Activated CD4-positive, alpha-beta memory T cell treated with anti-CD3 and anti-CD28 coated beads for 36 hours (primary cell): Measurements from ENCODE around the gene ZNF488. TPM values are rescaled to one million over a fixed set of nuclear protein-coding genes. Genes with fewer than 3 reads are reported as not detected.

Source experiments
- CTCF ChIA-PET: fragments of 350-600 bp; sonication (Branson Sonifier 250); formaldehyde crosslinking; loops from one replicate; lab custom pipeline; 2021; ENCODE audit warnings: antibody characterized with exemption, inconsistent platforms; lab: Charles Lee
- POLR2A ChIA-PET: fragments of 350-600 bp; sonication (Branson Sonifier 250); formaldehyde crosslinking; loops from one replicate; lab custom pipeline; 2021; ENCODE audit warnings: antibody characterized with exemption; lab: Charles Lee
- DNase-seq: peaks from one replicate; pipeline ENCODE4 v3.0.0-alpha.2; 2020
- H3K27ac Mint-ChIP-seq: one replicate; pipeline ENCODE4 v1.8.0; 2021; ENCODE audit warnings: mixed read lengths
- H3K27me3 Mint-ChIP-seq: one replicate; pipeline ENCODE4 v1.8.0; 2021; ENCODE audit warnings: mixed read lengths
- H3K36me3 Mint-ChIP-seq: one replicate; pipeline ENCODE4 v1.8.0; 2021; ENCODE audit warnings: mixed read lengths
- H3K4me1 Mint-ChIP-seq: one replicate; pipeline ENCODE4 v1.8.0; 2021; ENCODE audit warnings: low read depth, mixed read lengths
- H3K4me3 Mint-ChIP-seq: one replicate; pipeline ENCODE4 v1.8.0; 2021; ENCODE audit warnings: mild to moderate bottlenecking, mixed read lengths
- H3K9me3 Mint-ChIP-seq: one replicate; pipeline ENCODE4 v1.8.0; 2021; ENCODE audit warnings: mixed read lengths
- intact Hi-C: fragments of 100-400 bp; cut with micrococcal nuclease; formaldehyde crosslinking; loops from one replicate; pipeline ENCODE4 v1.15.1; 2023
- total RNA-seq, 2 experiments: library from RNA; stranded (reverse); gene quantifications; one replicate each; pipeline ENCODE4 v1.2.3, GENCODE V29; 2021

Gene ZNF488
- total RNA-seq, 2 experiments from 2014 or later: 0.27 to 0.38 TPM

- peaks cover 38% of the 10 kb centered on the region for H3K27me3 Mint-ChIP-seq
- no peaks in the 10 kb centered on the region for H3K36me3 Mint-ChIP-seq
- intact Hi-C loops: no loop called here
- no peak overlapping the region for H3K4me3 Mint-ChIP-seq
- ChIA-PET POLR2A (no interaction called here), CTCF (interaction anchor here (1.6 kb wide), 1 partner anchor 38 kb away, joined by 4 read pairs; no protein-coding TSS in a partner anchor)
- no peaks in the 10 kb centered on the region for H3K9me3 Mint-ChIP-seq
- no peak overlapping the region for H3K27ac Mint-ChIP-seq
- H3K4me1 Mint-ChIP-seq: peaks cover 10% of the 10 kb centered on the region
- DNase-seq: peak; percentile 4
Measured at GRCh38 chr10:47378606-47379444, 5.3 kb downstream of the ZNF488 start.

DNA sequence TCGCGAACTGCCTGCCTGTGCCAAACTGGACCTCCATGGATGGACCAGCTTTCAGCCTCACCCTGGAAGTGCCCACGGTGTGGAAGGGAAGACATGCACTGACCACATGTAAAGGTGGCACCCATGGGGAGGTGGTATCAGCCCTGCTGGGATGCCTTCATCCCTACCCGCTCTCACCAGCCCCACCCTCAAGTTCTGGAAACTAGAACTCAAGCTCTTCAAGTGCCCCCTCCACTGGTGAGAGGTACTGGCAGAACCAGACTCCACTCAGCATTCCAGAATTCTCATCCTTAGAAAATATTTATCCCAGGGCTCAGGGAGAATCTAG lies 5.9 kb downstream of the ZNF488 start:
- Mint-ChIP-seq H3K27me3 (peaks cover 31% of the 10 kb centered on the region), H3K9me3 (no peaks in the 10 kb centered on the region), H3K4me1 (peaks cover 4% of the 10 kb centered on the region), H3K4me3 (no peak overlapping the region), H3K36me3 (no peaks in the 10 kb centered on the region), H3K27ac (no peak overlapping the region)
- intact Hi-C loops: no loop called here
- ChIA-PET CTCF (interaction anchor here (0.6 to 1.6 kb wide), 2 partner anchors 38 to 354 kb away, joined by 4 read pairs; no protein-coding TSS in a partner anchor), POLR2A (no interaction called here)
- DNase-seq: peak; percentile 3

GRCh38 chr10:47376522-47377220 lies 7.4 kb downstream of the ZNF488 start:
- intact Hi-C loops: no loop called here
- peak; percentile 2 for DNase-seq
- H3K4me1 Mint-ChIP-seq: peaks cover 9% of the 10 kb centered on the region
- POLR2A ChIA-PET: no interaction called here
- H3K4me3 Mint-ChIP-seq: no peak overlapping the region
- H3K27me3 Mint-ChIP-seq: peaks cover 27% of the 10 kb centered on the region
- H3K9me3 Mint-ChIP-seq: no peaks in the 10 kb centered on the region
- H3K27ac Mint-ChIP-seq: no peak overlapping the region
- H3K36me3 Mint-ChIP-seq: no peaks in the 10 kb centered on the region
- CTCF ChIA-PET: interaction anchor here (0.8 to 1.6 kb wide), 2 partner anchors 15 to 36 kb away, joined by 4 read pairs; no protein-coding TSS in a partner anchor

DNA sequence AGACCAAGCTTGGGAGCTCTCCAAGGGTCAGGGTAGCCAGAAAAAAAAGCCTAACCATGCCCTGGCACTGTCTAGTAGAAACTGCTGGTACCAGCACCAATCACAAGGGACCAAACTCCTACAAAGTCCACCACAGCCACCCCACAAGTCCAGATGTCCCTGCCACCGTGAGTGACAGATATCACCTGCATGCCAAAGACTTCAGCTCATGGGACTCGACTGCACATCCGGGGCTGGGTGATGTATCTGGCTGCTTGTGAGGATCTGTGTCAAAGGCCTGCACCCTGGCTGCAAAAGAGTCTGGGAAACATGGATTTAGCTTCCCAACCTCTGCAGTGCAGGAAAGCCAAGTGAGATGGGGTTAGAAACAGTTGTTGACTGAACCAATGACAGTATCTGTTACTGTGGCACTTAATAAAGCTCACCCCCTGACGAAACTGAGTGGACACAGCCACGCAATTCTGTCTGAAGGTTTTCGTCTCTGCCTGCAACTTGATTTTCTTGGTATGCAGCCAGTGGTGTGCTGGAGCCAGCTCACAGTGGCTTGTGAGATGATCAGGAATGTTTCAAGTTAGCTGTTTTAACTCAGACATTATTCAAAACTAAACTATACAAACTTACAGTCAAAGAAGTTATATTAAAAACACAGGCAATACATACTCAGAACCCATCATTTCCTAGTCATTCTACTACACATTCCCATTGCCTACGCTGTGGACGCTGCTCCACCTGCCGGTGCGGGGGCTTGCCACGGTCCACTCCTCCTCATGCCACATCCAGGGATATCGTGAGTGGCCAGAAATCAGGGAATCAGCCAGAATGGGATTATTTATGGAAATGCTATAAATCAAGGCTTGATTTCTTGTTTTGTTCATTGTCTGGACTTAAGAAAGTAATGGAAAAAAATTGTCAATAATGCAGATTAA lies 9.2 kb downstream of the ZNF488 start:
- H3K27ac Mint-ChIP-seq: no peak overlapping the region
- DNase-seq: peak; percentile 5
- ChIA-PET CTCF (interaction anchor here (1.1 to 1.2 kb wide), 3 partner anchors 11 to 34 kb away, joined by 3 to 4 read pairs (median 3); no protein-coding TSS in a partner anchor), POLR2A (no interaction called here)
- H3K4me1 Mint-ChIP-seq: peaks cover 9% of the 10 kb centered on the region
- no peaks in the 10 kb centered on the region for H3K36me3 Mint-ChIP-seq
- intact Hi-C loops: no loop called here
- no peaks in the 10 kb centered on the region for H3K9me3 Mint-ChIP-seq
- no peak overlapping the region for H3K4me3 Mint-ChIP-seq
- H3K27me3 Mint-ChIP-seq: peaks cover 22% of the 10 kb centered on the region

DNA sequence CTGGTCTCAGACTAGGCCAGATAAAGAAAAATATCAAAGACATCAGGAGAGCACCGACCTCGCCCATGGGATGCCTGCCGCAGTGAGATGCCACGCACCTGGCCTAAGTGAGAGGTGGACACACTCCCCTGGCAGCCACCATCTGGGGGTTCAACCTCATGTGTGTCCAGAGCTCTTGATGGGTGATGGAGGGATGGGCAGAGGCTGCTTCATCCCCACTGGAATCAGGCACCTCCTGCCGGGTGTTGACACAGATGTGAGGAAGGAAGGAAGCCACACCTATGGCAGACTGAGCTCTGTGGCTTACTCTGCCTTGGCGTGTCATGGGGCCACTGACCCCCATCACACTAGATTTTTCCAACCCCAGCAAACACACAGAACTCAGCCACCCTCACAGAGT lies 11.4 kb downstream of the ZNF488 start:
- POLR2A ChIA-PET: no interaction called here

GRCh38 chr10:47371629-47372485 lies 12.2 kb downstream of the ZNF488 start:
- POLR2A ChIA-PET: no interaction called here
- intact Hi-C loops: no loop called here
- Mint-ChIP-seq H3K27ac (no peak overlapping the region), H3K27me3 (peaks cover 12% of the 10 kb centered on the region), H3K9me3 (no peaks in the 10 kb centered on the region), H3K4me3 (no peak overlapping the region), H3K36me3 (no peaks in the 10 kb centered on the region), H3K4me1 (peaks cover 5% of the 10 kb centered on the region)
- CTCF ChIA-PET: interaction anchor here (2.7 kb wide), 1 partner anchor 32 kb away, joined by 11 read pairs; no protein-coding TSS in a partner anchor
- peak; percentile 6 for DNase-seq

More for the DNA sequence above, 11.4 kb downstream of the ZNF488 start:
- peak; percentile 4 for DNase-seq
- CTCF ChIA-PET: no interaction called here
- intact Hi-C loops: no loop called here
- H3K9me3 Mint-ChIP-seq: no peaks in the 10 kb centered on the region
- no peaks in the 10 kb centered on the region for H3K36me3 Mint-ChIP-seq
- peaks cover 9% of the 10 kb centered on the region for H3K4me1 Mint-ChIP-seq
- H3K27me3 Mint-ChIP-seq: peaks cover 19% of the 10 kb centered on the region
- no peak overlapping the region for H3K4me3 Mint-ChIP-seq
- H3K27ac Mint-ChIP-seq: no peak overlapping the region

GRCh38 chr10:47370878-47371277 lies 13.2 kb downstream of the ZNF488 start:
- ChIA-PET CTCF (interaction anchor here (2.7 kb wide), 1 partner anchor 31 kb away, joined by 11 read pairs; no protein-coding TSS in a partner anchor), POLR2A (no interaction called here)
- no peak overlapping the region for H3K4me3 Mint-ChIP-seq
- H3K36me3 Mint-ChIP-seq: no peaks in the 10 kb centered on the region
- H3K9me3 Mint-ChIP-seq: no peaks in the 10 kb centered on the region
- peaks cover 6% of the 10 kb centered on the region for H3K27me3 Mint-ChIP-seq
- H3K4me1 Mint-ChIP-seq: peaks cover 5% of the 10 kb centered on the region
- H3K27ac Mint-ChIP-seq: no peak overlapping the region
- intact Hi-C loops: no loop called here
- DNase-seq: peak; percentile 1

DNA sequence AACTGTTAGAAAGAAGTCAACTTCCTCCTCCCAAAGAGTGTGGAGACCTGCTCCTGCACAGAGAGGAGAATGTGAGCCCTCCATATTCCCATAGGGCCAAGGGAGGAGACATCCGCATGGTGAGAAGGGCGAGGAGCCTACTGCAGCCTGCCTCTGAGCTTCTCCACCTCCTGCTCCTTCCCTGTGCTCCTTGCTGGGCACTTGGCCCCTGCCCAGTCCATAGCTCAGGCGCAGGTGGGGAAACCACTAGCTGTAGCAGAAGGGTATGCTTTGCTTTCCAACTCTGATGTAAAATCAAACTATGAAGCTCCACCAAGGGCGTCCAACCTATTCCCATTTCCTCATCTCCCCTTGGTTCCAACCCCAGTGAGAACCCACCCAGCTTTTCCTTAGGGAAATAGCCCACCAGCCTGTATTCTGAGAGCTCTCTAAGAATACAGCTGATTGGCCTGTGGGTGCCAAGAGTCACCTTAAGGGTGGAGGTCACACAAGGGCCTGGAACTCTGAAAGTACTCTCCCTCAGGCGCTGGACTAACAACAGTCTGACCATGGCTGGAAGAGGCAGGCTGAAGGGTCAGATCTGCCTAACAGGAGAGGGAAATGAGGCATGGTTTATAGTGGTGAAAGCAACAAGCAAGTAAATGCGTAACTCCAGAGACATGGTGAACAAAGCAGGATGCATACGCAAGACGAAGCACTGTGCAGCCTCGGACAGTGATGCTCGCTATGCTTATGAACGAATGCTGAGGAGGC lies 13.9 kb downstream of the ZNF488 start:
- POLR2A ChIA-PET: no interaction called here
- intact Hi-C loops: no loop called here
- CTCF ChIA-PET: interaction anchor here (2.7 kb wide), 1 partner anchor 30 kb away, joined by 11 read pairs; no protein-coding TSS in a partner anchor
- Mint-ChIP-seq H3K4me3 (no peak overlapping the region), H3K36me3 (no peaks in the 10 kb centered on the region), H3K27me3 (peaks cover 2% of the 10 kb centered on the region), H3K27ac (no peak overlapping the region), H3K9me3 (no peaks in the 10 kb centered on the region), H3K4me1 (peaks cover 5% of the 10 kb centered on the region)
- DNase-seq: peak; percentile 4

GRCh38 chr10:47369251-47369894 lies 14.7 kb downstream of the ZNF488 start:
- no peaks in the 10 kb centered on the region for H3K9me3 Mint-ChIP-seq
- intact Hi-C loops: no loop called here
- H3K36me3 Mint-ChIP-seq: no peaks in the 10 kb centered on the region
- peaks cover 2% of the 10 kb centered on the region for H3K27me3 Mint-ChIP-seq
- no peak overlapping the region for H3K27ac Mint-ChIP-seq
- ChIA-PET POLR2A (no interaction called here), CTCF (interaction anchor here (2.7 kb wide), 1 partner anchor 29 kb away, joined by 11 read pairs; no protein-coding TSS in a partner anchor)
- peaks cover 5% of the 10 kb centered on the region for H3K4me1 Mint-ChIP-seq
- H3K4me3 Mint-ChIP-seq: no peak overlapping the region
- no peak for DNase-seq
